GM12878 (cell line): ENCODE results near the gene ZNF280A. TPM values are rescaled to one million over a fixed set of nuclear protein-coding genes. Genes with fewer than 3 reads are reported as not detected.

ENCODE experiments used
- ATAC-seq: fragments of 200-7000 bp; cut with Tn5 transposase; 3 replicates; pipeline ENCODE4 v1.9.1; 2020; ENCODE audit warnings: mild to moderate bottlenecking, moderate library complexity
- BruUV-seq: library from RNA; stranded (reverse); fragments of 400-500 nt; replicated peaks from 2 replicates; lab custom pipeline; 2021; lab: Mats Ljungman, UMichigan
- CTCF ChIA-PET: fragments of 300-600 bp; sonication (Branson Sonifier 250); formaldehyde crosslinking; extraction: SDS; loops from one replicate; lab custom pipeline; 2021; ENCODE audit warnings: inconsistent platforms; lab: Yijun Ruan, JAX
- POLR2A ChIA-PET: fragments of 350-600 bp; formaldehyde crosslinking; extraction: SDS; loops from one replicate; lab custom pipeline; 2021; ENCODE audit warnings: inconsistent platforms; lab: Charles Lee
- RAD21 ChIA-PET: fragments of 300-600 bp; sonication (Branson Sonifier 250); formaldehyde crosslinking; loops from one replicate; lab custom pipeline; 2023; ENCODE audit warnings: antibody characterized with exemption; ENCODE audit not compliant: unreplicated experiment; lab: Charles Lee
- SMC1A ChIA-PET: fragments of 300-600 bp; sonication (Branson Sonifier 250); formaldehyde crosslinking; loops from one replicate; lab custom pipeline; 2023; ENCODE audit not compliant: unreplicated experiment, uncharacterized antibody; lab: Charles Lee
- DNase-seq: peaks from one replicate; pipeline ENCODE4 v3.0.0-alpha.2; 2011; ENCODE audit warnings: low read depth, low spot score
- FAIRE-seq: peaks from 3 replicates; lab custom pipeline; 2011; peaks lifted over from hg19 to GRCh38; lab: Jason Lieb, UNC
- H2AFZ ChIP-seq: 2 replicates; pipeline ENCODE4 v1.6.0; 2011; ENCODE audit warnings: low read depth, low read length, control low read depth; ENCODE audit not compliant: control insufficient read depth
- H3K27ac ChIP-seq: 2 replicates; pipeline ENCODE4 v1.5.1; 2011; ENCODE audit warnings: control low read depth; ENCODE audit not compliant: control insufficient read depth, insufficient read depth
- H3K27me3 ChIP-seq, 2 experiments: replicated peaks in 1 of 2; 2 replicates each; pipeline versions ENCODE4 v1.6.0 to v1.6.1; 2011; ENCODE audit warnings: low read length in 1 of 2; ENCODE audit not compliant: control insufficient read depth in 2 of 2, insufficient read depth in 2 of 2
- H3K36me3 ChIP-seq, 2 experiments: 2 replicates each; pipeline ENCODE4 v1.5.1; 2011; ENCODE audit warnings: low read length in 1 of 2; ENCODE audit not compliant: control insufficient read depth in 2 of 2, insufficient read depth in 2 of 2
- H3K4me1 ChIP-seq: 2 replicates; pipeline ENCODE4 v1.6.1; 2011; ENCODE audit warnings: mild to moderate bottlenecking, low read length, moderate library complexity, mixed read lengths; ENCODE audit not compliant: control insufficient read depth, insufficient read depth
- H3K4me2 ChIP-seq: 2 replicates; pipeline ENCODE4 v1.6.0; 2011; ENCODE audit warnings: control low read depth; ENCODE audit not compliant: control insufficient read depth, insufficient read depth
- H3K4me3 ChIP-seq: fragments of 200-600 bp; sonication (generic); 2 replicates; pipeline ENCODE4 v1.5.1; 2016
- H3K79me2 ChIP-seq: 2 replicates; pipeline ENCODE4 v1.6.0; 2011; ENCODE audit warnings: low read length; ENCODE audit not compliant: control insufficient read depth, insufficient read depth
- H3K9ac ChIP-seq: 2 replicates; pipeline ENCODE4 v1.8.0; 2011; ENCODE audit warnings: low read length, control low read depth, mixed read lengths; ENCODE audit not compliant: control insufficient read depth, insufficient read depth
- H3K9me3 ChIP-seq: replicated peaks from 3 replicates; pipeline ENCODE4 v1.5.1; 2011; ENCODE audit warnings: mild to moderate bottlenecking, low read length; ENCODE audit not compliant: control insufficient read depth, insufficient read depth
- H4K20me1 ChIP-seq: 2 replicates; pipeline ENCODE4 v1.6.0; 2011; ENCODE audit not compliant: control insufficient read depth, insufficient read depth
- CEBPZ ChIP-seq: fragments of 150-350 bp; IDR thresholded peaks from 2 replicates; pipeline ENCODE4 v1.6.1; 2016; ENCODE audit warnings: low read depth, low read length
- ETV6 ChIP-seq, 2 experiments: fragments of 450-650 bp in 1 of 2; IDR thresholded peaks in 1 of 2; conservative IDR thresholded peaks in 1 of 2; 2 replicates each; pipeline ENCODE4 v1.6.1; 2014; ENCODE audit warnings: antibody characterized with exemption in 1 of 2, borderline replicate concordance in 1 of 2, low read depth in 1 of 2, mild to moderate bottlenecking in 1 of 2, moderate library complexity in 1 of 2
- GABPA ChIP-seq: IDR thresholded peaks from 2 replicates; pipeline ENCODE4 v1.6.1; 2014; ENCODE audit warnings: antibody characterized with exemption, low read depth, mild to moderate bottlenecking, inconsistent platforms
- JUNB ChIP-seq: IDR thresholded peaks from 2 replicates; pipeline ENCODE4 v1.6.1; 2016; ENCODE audit warnings: antibody characterized with exemption, mild to moderate bottlenecking
- NRF1 ChIP-seq: conservative IDR thresholded peaks from 2 replicates; pipeline ENCODE4 v1.6.1; 2011; ENCODE audit warnings: mild to moderate bottlenecking, low read depth, low read length, improper control_type of control experiment
- PAX5 ChIP-seq: IDR thresholded peaks from 2 replicates; pipeline ENCODE4 v1.6.1; 2011; ENCODE audit warnings: low read depth, low read length, borderline replicate concordance
- RAD51 ChIP-seq: fragments of 450-650 bp; IDR thresholded peaks from 2 replicates; pipeline ENCODE4 v1.6.1; 2016; ENCODE audit warnings: moderate library complexity, mild to moderate bottlenecking, inconsistent platforms
- RB1 ChIP-seq: fragments of 450-650 bp; formaldehyde crosslinking; IDR thresholded peaks from 2 replicates; pipeline ENCODE4 v1.6.1; 2017; ENCODE audit warnings: mild to moderate bottlenecking, borderline replicate concordance
- RUNX3 ChIP-seq: IDR thresholded peaks from 2 replicates; pipeline ENCODE4 v1.6.1; 2012; ENCODE audit warnings: low read length, inconsistent platforms
- SPI1 ChIP-seq: IDR thresholded peaks from 2 replicates; pipeline ENCODE4 v1.6.1; 2011; ENCODE audit warnings: low read depth, mild to moderate bottlenecking, low read length, moderate library complexity, borderline replicate concordance; ENCODE audit not compliant: insufficient read depth
- STAT3 ChIP-seq: IDR thresholded peaks from 2 replicates; pipeline ENCODE4 v1.6.1; 2011; ENCODE audit warnings: low read depth, low read length, improper control_type of control experiment
- TCF3 ChIP-seq: IDR thresholded peaks from 2 replicates; pipeline ENCODE4 v1.6.1; 2012; ENCODE audit warnings: low read depth, mild to moderate bottlenecking, low read length, borderline replicate concordance; ENCODE audit not compliant: insufficient read depth
- ZBED1 ChIP-seq: IDR thresholded peaks from 2 replicates; pipeline ENCODE4 v1.6.1; 2016; ENCODE audit warnings: borderline replicate concordance
- ZNF622 ChIP-seq: fragments of 450-650 bp; IDR thresholded peaks from 2 replicates; pipeline ENCODE4 v1.6.1; 2017; ENCODE audit warnings: mild to moderate bottlenecking, inconsistent platforms
- WGBS: methylation state at CpG from one replicate; pipeline ENCODE4 v1.1.6; 2016; ENCODE audit warnings: low lambda C conversion rate; ENCODE audit not compliant: insufficient replicate concordance, insufficient coverage; ENCODE audit errors: missing lambda C conversion rate; 5-methylcytosine and 5-hydroxymethylcytosine counted together
- in situ Hi-C: fragments of 300-500 bp; cut with MboI; formaldehyde crosslinking; loops from 9 replicates; pipeline ENCODE4 v1.14.3; 2018; ENCODE audit warnings: mixed read lengths
- intact Hi-C: fragments of 100-400 bp; cut with micrococcal nuclease; formaldehyde crosslinking; loops from one replicate; pipeline ENCODE4 v1.14.2; 2022; ENCODE audit not compliant: unreplicated experiment
- polyA plus RNA-seq, 11 experiments: library from polyadenylated mRNA; depleted of rRNA in 4 of 11; unstranded in 6 of 11; stranded (reverse) in 5 of 11; fragments of >200 nt; fragmentation: Nextera tagmentation in 4 of 11; fragmentation: Illumina TruSeq in 1 of 11; extraction: Ambion mirVana in 4 of 11; extraction: Trizol in 1 of 11; gene quantifications; 1 replicate in 1 of 11; 2 replicates in 10 of 11; pipeline versions ENCODE4 v1.2.1 to v1.2.3, GENCODE V29; 2011 to 2016; ENCODE audit warnings: inconsistent platforms in 2 of 11, missing spikeins in 2 of 11, low read depth in 1 of 11
- total RNA-seq, 4 experiments: library from RNA; depleted of rRNA in 3 of 4; stranded (reverse); fragments of >200 nt in 3 of 4; fragmentation: Illumina TruSeq in 1 of 4; extraction: Trizol in 1 of 4; gene quantifications; 2 replicates each; pipeline versions ENCODE4 v1.2.1 to v1.2.3, GENCODE V29; 2013 to 2021
- TF ChIP-seq, protein P1 (sequence below): IDR thresholded peaks from 2 replicates; pipeline ENCODE4 v1.6.1; 2012; ENCODE audit warnings: mild to moderate bottlenecking, low read depth, low read length
- TF ChIP-seq, protein P2 (sequence below): fragments of 450-650 bp; IDR thresholded peaks from 2 replicates; pipeline ENCODE4 v1.6.1; 2018; ENCODE audit warnings: borderline replicate concordance, mild to moderate bottlenecking; ENCODE audit not compliant: partially characterized antibody

The ZNF280A gene
- total and polyA plus RNA-seq, 10 of the 15 experiments (the other 5 are each of a cell fraction or from before 2014, with no cell fraction given) = 0.03 to 0.06 TPM; not detected in 8

DNA sequence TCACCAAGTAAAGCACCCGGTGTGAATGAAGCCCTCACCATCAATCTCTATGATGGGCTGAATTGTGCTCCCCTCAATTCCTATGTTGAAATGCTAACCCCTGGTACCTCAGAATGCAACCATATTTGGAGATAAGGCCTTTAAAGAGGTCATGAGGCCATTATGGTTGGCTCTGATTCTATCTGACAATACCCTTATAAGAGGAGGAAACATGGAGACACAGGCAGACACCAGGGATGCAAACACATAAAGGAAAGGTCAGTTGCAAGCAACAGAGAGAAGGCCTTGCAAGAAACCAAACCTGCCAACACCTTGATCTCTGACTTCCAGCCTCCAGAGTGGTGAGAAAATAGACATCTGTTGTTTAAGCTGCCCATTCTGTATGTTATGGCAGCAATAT, 13.3 kb upstream of the ZNF280A start:
- ChIA-PET RAD21 (no interaction called here), POLR2A (no interaction called here), SMC1A (no interaction called here), CTCF (interaction anchor here (0.6 kb wide), 1 partner anchor 618 kb away, joined by 3 read pairs; no protein-coding TSS in a partner anchor)
- no TSS peak for BruUV-seq
- H2AFZ ChIP-seq = no peak overlapping the region
- WGBS = 81% methylated on average over 1 of the region's 1 CpG
- H3K36me3 ChIP-seq = no peaks in the 10 kb centered on the region
- no peak for ATAC-seq
- no peaks in the 10 kb centered on the region for H3K79me2 ChIP-seq
- no peak overlapping the region for H3K9ac ChIP-seq
- no peaks in the 10 kb centered on the region for H3K27me3 ChIP-seq
- H3K4me2 ChIP-seq = no peak overlapping the region
- TF ChIP-seq ZNF622 (no peak), RUNX3 (no peak), RAD51 (no peak), PAX5 (no peak), TCF3 (no peak), NRF1 (no peak), ETV6 (conservative IDR thresholded peaks at IDR 0.05 in 1 of 2, IDR thresholded peaks at IDR 0.05 in 1 of 2; ENCODE audit: borderline replicate concordance in 1 of 2, low read depth in 1 of 2) (no peak), JUNB (no peak), CEBPZ (no peak), STAT3 (no peak), SPI1 (no peak), GABPA (no peak), ZBED1 (no peak), RB1 (no peak)
- TF ChIP-seq, protein P1, sequence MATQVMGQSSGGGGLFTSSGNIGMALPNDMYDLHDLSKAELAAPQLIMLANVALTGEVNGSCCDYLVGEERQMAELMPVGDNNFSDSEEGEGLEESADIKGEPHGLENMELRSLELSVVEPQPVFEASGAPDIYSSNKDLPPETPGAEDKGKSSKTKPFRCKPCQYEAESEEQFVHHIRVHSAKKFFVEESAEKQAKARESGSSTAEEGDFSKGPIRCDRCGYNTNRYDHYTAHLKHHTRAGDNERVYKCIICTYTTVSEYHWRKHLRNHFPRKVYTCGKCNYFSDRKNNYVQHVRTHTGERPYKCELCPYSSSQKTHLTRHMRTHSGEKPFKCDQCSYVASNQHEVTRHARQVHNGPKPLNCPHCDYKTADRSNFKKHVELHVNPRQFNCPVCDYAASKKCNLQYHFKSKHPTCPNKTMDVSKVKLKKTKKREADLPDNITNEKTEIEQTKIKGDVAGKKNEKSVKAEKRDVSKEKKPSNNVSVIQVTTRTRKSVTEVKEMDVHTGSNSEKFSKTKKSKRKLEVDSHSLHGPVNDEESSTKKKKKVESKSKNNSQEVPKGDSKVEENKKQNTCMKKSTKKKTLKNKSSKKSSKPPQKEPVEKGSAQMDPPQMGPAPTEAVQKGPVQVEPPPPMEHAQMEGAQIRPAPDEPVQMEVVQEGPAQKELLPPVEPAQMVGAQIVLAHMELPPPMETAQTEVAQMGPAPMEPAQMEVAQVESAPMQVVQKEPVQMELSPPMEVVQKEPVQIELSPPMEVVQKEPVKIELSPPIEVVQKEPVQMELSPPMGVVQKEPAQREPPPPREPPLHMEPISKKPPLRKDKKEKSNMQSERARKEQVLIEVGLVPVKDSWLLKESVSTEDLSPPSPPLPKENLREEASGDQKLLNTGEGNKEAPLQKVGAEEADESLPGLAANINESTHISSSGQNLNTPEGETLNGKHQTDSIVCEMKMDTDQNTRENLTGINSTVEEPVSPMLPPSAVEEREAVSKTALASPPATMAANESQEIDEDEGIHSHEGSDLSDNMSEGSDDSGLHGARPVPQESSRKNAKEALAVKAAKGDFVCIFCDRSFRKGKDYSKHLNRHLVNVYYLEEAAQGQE = no peak
- TF ChIP-seq, protein P2, sequence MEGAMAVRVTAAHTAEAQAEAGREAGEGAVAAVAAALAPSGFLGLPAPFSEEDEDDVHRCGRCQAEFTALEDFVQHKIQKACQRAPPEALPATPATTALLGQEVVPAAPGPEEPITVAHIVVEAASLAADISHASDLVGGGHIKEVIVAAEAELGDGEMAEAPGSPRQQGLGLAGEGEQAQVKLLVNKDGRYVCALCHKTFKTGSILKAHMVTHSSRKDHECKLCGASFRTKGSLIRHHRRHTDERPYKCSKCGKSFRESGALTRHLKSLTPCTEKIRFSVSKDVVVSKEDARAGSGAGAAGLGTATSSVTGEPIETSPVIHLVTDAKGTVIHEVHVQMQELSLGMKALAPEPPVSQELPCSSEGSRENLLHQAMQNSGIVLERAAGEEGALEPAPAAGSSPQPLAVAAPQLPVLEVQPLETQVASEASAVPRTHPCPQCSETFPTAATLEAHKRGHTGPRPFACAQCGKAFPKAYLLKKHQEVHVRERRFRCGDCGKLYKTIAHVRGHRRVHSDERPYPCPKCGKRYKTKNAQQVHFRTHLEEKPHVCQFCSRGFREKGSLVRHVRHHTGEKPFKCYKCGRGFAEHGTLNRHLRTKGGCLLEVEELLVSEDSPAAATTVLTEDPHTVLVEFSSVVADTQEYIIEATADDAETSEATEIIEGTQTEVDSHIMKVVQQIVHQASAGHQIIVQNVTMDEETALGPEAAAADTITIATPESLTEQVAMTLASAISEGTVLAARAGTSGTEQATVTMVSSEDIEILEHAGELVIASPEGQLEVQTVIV = no peak
- in situ Hi-C loops = no loop called here
- DNase-seq = no peak
- H3K4me1 ChIP-seq = no peaks in the 10 kb centered on the region
- H3K4me3 ChIP-seq = no peak overlapping the region
- no peaks in the 10 kb centered on the region for H3K9me3 ChIP-seq
- FAIRE-seq = no peak
- H3K27ac ChIP-seq = no peak overlapping the region
- no peaks in the 10 kb centered on the region for H4K20me1 ChIP-seq
- intact Hi-C loops = no loop called here
